SKM-1 treated with dmso at 0.1 percent for 144 hours (cell line): Measurements from ENCODE around the gene MAEA.

Experiments
- DNase-seq: peaks from one replicate; lab custom pipeline; 2025; ENCODE audit not compliant: unreplicated experiment; lab: John Stamatoyannopoulos, UW

Gene MAEA

DNA sequence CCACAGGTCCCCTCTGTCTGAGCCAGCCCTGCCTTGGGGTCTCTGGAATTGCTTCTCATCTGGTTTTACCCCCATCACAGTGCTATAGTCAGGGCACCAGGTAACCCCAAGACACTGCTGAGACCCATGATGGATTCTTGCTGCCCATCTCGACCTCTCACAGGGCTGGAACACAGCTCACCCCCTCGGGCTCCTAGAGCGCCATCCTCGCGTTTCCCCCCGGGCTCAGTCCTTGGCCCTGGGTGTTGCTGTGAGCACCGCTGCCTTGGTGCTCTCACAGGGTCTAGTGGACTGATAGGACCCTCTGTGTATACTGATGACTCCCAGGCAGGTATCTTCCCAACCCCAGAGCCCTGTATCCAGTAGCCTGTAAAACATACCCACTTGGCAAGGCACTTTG is 8.8 kb downstream of the MAEA start:
- DNase-seq = no peak

DNA sequence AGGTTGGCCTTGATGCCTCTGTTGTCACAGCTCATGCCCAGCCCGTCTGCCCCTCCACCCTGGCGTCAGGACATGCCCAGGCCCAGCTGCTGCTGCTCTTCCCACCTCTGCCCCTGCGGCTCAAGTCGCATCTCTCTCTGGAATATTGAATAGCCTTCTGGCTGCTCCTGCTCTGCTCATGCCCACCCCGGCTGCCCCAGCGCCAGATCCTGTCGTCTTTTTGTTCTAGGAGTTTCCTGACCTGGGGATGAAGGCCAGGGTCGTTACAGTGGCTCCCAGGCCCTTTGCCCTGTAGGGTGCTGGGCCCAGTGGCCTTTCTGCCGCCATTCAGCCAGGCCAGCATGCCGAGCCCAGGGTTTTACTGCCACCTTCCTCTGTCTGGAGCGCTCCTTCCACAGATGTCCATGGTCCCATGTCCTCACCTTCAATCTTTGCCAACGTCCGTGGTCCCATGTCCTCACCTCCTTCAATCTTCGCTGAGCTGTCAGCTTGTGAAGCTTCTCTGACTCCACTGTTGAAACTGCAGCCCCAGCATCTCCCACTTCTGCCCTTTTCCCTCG is 9.7 kb downstream of the MAEA start:
- no peak for DNase-seq

DNA sequence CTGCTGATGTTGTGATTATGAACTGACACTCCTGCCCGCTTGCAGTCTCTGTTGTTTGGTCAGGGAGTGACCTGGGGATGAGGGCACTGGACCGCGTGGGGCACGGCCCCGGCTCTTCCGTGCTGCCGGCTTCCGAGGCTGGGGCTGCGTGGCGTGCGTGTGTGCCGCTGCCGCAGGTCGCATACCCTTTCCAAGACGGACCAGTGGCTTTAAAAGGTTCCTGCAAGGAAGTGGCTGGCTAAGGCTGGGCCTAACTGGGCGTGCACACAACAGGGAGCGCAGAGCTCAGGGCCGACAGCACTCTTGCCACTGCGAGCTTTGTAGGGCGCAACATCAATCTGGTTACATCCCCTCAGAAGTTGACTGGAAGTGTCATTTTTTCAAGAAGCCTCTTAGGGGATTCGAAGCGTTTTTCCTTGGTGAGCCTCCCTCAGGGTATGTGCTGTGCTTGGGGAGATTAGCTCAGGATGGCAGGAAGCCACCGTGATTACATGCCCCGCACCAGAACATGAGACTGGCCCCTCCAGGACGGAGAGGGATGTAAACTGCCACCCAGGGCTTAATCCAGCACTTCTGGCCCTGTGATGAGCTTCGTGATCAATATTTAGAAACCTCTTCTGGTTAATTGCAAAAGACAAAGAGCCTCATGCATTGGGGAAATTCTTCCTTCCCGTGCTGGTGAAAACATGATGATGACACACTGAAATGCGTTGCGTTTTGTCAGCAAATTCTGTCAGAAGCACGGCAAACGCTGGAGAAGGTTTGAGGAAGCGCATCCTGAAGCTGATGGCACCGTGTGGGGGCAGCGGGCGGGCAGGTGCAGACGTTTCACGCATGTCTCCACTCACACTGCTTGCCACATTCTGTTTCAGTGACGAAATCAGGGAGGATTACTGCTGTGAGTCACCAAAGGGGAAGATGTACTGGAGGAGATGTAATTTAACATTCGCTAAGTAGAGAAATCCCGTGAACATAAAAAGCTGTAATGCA is 11.1 kb downstream of the MAEA start:
- peak; percentile 100 for DNase-seq

DNA sequence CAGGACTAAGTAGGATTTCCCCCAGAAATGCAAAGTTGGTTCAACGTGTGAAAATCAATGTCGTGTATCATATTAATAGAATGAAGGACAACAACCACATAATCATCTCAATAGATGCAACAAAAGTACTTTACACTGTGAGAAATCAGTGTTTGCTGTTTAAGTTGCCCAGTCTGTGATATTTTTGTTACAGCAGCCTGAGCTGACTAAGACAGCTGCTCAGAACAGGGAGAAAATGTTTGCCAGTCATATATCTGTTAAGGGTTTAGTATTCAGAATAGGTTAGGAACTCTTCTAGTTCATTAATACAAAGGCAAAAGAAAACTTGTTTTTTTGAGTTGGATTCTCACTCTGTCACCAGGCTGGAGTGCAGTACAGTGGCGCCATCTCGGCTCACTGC is 12.5 kb downstream of the MAEA start:
- no peak for DNase-seq

DNA sequence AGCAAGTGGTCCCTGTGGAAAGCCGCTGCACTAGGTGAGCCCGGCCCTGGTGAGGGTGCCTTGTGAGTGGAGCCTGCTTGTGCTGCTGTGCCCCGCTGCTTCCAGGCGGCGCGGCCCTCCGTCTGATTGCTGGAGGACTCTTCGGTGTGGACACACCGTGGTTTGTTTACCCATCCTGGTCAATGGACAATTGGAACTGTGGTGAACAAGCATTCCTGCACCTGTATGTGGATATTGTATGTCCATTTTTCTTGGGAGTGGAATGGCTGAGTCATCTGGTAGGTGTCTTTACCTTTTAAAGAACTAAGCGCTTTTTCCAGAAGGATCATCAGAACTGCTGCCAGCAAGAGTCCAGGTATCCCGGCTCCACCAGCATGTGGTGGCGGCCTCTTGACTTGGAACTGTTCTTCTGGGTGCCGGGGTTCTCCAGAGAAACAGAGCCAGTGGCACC is 15.6 kb downstream of the MAEA start:
- DNase-seq = no peak

DNA sequence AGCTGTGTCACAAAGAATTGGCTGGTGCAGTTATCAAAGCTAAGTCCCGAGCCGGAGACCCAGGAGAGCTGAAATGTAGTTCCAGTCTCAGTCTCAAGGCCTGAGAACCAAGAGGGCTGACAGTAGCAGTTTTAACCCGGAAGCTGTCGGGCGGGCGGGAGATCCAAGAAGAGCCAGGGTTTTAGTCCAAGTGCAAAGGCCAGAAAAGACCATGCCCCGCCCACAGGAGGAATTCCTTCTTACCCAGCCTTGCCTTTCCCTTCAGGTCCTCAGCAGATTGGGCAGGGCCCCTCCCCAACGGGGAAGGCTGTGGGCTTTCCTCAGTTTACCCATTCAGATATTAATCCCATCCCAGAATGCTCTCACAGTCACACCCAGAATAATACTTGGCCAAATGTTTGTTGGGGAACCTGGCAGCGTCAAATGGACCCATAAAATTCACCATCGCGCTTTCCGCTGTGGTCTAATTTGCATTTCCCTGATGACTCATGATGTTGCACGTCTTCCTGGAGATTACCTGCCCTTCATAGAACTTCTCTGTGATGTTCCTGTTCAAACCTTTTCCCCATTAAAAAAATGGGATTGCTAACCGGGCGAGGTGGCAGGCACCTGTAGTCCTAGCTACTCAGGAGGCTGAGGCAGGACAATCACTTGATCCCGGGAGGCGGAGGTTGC is 16.2 kb downstream of the MAEA start:
- no peak for DNase-seq

DNA sequence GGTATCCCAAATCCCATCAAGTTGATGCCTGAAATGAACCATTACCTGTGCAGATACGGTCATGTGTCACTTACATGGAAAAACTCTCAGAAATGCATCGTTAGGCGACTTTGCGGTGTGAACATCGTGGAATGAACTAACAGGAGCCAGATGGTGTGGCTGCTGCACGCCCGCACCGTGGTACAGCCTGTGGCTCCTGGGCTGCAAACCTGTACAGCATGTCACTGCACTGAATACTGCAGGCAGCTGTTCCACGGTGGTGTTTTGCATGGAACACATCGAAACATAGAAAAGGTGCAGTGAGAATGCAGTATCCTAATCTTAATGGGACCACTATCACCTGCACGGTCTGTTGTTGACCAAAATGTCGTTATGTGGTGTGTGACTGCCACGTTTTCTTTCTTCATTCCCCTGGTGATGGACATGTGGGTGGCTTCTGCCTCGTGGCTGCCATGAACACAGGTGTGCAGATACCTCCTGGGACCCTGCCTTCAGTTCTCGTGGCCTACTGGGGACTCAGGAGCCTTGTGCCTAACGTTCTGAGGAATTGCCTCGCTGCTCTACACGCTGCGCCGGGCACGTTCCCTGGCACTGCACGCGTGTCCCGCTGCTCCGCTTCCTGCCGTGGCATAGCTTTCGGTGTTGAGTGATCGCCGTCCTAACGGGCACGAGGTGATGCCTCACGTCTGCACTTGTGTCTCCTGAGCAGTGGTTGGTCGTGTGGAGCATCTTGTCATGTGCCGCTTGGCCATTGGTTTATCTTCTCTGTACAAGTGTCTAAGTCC is 18.5 kb downstream of the MAEA start:
- DNase-seq = no peak

DNA sequence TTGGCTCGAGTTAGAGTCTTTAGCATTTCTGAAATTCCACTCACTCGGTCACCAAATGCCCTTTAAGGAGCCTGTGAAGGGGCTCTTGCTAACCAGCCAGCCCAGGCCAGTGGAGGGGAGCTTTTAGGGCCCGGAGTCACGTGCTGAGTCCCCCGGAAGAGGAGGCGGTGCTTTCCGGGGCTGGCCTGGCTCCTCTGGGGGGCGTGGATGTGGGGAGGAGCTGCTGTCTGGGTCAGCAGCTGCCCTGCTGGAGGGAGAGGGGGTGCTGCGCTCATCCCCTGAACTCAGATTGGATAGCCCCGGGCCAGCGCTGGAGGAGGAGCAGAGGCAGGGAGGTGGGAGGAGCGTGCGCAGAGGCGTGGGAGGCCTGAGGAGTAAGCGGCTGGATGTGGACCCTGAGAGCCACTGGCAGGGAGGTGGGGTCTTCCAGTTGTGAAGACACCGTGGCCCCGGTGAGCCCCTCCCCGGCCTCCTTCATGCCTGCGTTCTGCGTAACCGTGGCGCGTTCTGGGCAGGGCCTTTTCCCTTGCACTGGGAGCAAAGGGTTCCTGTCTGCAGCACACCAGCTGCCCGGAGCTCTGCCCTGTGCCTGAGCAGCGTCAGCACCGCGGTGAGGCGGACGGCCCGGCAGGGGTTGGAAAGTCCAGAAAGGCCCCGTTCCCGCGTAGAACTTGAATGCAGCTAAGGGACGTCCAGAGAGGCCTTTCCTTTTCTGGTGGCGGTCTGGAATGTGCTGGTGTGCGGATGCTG is 19.7 kb downstream of the MAEA start:
- no peak for DNase-seq

DNA sequence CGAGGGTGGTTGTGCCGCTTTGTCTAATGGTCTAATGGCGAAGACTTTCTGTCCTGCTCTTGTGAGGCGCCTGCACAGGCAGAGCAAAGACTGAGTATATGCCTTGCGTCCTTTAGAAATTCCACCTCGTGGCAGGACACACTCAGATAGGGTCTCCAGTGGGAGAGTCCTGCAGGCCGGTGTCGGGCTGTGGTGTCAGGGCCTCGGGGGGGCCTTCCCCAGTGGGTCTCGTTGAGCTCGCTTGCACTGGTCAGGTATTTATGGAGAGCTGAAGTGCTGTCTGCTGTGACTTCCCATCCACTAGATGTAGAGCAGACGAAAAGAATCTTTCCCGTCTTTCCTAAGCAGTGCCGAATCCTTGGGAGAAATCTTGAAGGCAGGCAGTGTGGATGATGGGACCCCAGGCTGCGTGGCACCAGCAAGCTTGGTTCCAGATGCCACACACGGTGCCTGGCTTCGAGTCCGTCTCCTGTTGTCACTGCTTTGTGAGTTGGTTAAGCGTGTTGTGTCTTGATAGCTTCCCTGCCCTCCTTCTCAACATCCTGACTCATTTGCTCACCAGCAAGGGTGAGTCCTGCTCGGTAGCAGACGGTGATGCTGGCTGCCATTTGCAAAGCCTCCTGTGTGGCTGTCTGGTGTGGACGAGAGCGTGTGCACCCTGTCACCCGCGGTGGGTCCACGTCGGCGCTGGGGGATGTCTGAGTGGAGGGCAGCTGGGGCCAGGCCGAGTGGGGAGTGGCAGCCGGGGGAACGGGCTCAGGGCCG is 20.5 kb downstream of the MAEA start:
- no peak for DNase-seq

DNA sequence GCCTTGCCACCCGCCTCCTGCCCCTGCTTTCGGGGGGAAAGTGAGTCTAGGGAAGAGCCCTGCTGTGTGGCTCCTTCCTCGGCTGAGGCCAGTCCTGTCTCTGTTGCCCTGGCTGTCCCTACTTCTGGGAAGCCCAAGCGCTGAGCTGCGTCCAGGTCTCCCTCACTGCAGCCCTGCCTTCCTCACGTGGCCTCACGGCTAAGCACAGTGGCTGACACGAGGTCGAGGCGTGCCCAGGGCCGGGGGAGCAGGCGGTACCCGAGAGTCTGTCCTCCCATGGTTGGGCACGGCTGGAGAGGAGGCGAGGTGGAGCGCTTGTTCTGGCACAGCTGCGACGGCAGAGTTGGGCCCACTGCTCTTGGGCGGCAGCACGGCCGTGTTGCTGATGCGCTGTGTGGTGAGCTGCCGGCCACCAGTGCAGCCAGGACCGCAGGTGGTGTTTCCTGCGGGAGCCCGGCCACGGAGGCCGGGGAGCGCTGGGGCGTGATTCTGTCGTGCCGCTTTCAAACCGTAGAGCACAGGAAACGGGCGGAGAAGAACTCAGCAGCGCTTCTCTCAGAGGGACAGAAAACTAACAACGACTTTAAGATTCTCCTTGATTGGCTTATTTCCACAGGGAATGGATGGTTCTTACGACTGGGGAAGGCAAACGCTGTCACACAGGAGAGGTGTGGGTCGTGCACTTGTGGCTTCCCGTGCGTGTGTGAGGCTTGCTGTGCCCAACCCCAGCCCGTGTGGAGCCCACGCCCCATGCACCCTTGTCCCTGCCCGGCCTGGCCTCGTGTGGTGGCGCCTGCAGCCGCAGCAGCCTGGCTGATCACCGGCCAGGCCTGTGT is 21.3 kb downstream of the MAEA start:
- DNase-seq = no peak

DNA sequence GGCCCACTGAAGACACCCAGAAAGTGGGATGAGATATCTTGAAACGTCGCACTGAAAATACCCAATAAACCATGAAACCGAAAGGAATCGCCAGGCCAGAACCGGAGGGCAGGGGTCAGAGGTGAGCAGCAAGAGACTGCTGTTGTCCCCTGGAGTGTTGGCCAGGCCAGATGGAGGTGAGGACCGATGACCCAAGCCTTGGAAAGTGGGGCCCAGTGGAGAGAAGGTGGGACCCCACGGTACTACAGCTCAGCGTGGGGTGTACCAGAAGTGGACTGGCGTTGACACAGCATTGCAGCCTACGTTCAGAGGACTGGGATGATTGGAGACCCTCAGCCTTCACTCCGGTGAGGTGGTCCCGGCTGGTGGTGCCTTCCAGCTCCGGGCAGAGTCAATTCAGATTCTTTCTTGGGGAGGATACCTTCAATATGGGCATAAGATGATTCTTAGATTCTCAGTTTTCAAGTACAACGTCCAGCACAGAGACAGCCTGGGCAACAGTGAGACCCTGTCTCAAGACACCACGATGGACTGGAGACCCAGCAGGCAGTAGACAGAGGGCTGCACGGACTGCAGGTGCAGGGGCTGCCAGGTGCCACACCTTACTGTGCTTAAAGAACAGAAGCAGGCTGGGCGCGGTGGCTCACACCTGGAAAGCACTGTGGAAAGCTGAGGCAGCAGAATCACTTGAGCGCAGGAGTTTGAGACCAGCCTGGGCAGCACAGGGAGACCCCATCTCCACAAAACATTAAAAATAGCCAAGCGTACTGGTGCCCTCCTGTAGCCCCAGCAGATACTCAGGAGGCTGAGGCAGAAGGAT is 23.3 kb downstream of the MAEA start:
- DNase-seq = no peak

DNA sequence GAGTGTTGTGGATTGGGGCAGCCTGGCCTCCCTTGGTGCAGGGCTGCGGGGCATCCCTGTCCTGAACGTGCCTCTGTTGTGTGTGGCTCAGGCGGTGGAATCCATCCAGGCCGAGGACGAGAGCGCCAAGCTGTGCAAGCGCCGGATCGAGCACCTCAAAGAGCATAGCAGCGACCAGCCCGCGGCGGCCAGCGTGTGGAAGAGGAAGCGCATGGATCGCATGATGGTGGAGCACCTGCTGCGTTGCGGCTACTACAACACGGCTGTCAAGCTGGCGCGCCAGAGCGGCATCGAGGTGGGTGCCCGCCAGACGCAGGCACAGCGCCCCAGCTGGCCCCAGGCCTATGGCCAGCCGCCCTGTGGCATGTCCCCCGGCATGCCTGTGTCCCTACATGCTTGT is 25.6 kb downstream of the MAEA start:
- DNase-seq = no peak

DNA sequence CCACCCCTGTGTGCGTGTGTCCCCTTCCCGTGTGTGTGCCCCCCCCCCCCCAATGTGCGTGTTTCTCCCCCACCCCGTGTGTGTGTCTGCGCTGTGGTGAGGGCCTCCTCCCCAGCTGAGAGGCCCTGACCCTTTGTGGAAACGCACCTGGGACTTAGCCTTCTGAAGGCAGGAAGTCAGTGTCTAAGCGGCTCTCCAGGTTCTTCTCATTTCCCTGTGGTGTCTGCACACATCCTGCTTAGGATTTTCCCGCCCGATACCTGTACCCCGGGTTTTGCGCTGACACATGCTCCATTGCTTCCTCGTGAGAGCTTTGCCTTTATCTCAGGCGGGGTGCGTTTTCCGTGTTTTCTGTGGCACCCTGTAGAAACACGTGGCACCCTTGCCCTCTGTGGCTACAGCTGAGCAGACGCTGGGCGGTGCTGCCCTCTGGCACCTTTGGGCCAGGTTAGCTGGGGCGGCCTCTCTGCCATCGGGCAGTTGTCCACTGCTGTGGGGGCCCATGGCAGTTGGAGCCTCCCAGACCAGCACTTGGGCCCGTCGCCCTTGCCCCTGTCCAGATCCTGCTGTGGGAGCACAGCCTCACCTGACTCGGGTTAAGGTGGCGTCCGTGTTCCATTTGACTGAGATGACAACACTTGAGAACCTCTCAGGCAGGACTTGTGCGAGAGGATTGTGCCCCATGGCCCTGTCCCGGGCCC is 26.3 kb downstream of the MAEA start:
- no peak for DNase-seq

DNA sequence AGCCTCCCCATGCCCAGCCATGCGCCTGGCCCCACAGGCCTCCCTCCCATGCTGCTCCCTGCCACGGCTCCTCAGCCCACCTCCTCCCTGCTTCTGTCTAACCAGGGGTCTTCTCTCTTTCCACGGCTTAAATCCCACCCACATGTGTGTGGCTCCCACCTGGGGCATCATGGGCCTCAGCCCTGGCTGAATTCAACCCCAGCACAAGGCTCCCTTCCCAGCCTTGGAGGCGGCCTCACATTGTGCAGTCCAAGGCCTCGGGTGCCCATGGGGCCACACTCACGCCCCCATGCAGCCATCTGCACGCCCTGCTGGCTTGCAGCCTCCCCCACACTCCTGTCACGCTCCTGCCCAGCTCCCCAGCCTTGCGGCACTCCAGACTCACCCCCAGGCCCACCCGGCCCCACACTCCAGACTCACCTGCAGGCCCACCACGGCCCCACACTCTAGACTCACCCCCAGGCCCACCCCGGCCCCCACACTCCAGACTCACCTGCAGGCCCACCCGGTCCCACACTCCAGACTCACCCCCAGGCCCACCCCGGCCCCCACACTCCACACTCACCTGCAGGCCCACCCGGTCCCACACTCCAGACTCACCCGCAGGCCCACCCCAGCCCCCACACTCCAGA is 27.0 kb downstream of the MAEA start:
- no peak for DNase-seq

DNA sequence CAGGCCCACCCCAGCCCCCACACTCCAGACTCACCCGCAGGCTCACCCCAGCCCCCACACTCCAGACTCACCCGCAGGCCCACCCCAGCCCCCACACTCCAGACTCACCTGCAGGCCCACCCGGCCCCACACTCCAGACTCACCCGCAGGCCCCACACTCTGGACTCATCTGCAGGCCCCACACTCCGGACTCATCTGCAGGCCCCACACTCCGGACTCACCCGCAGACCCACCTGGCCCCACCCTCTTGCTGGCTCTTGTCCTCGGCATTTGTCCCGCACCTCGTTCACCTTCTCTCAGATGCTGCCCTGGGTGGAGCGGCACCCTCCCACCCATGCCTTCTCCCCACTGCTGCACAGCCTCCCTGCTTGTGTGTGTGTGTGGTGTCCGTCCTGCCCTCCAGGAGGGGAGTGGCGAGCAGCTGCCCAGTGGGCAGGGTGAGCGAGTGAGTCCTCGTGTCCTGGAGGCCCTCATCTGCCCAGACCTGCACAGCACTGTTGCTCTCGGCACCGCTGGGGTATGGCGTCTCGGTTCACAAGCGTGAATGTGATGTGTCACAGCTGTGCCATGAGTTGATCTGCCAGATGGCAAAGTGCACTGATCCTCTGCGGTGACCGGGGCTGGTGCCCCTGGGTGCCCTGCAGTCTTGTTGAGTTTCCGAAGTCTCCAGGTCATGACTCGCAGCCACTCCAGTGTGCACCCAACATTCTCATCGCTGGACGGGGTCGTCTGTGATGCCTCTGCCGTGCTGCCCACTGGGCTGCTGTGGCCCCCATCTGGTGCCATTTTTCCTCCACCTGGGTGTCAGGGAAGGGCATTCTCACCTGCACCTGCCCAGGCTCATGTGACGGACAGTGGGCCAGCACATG is 27.7 kb downstream of the MAEA start:
- DNase-seq = no peak

DNA sequence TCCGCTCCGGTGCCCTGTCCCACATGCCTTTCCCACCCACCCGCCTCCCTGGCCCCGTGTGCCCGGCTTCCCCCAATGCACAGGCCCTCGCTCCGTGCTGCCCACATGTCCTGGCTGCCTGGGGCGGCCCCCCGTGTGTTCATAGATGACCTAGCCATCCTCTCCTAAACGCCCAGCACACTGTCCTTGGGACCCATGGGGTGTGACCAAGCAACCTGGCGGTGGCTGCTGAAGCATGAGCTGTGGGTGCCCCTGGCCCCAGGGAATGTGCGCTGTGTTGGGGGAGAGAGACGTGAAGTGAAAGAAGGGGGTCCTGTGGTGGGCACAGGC is 28.3 kb downstream of the MAEA start:
- no peak for DNase-seq
